Left lung (tissue), 10 donors: ENCODE results near the gene KIF26A. TPM values are rescaled to one million over a fixed set of nuclear protein-coding genes. Genes with fewer than 3 reads are reported as not detected.

ENCODE experiments used
- ATAC-seq: fragments of 200-7000 bp; cut with Tn5 transposase; one replicate; pipeline ENCODE4 v1.9.1; 2020; ENCODE audit warnings: moderate library complexity
- DNase-seq, 4 donors: peaks; one replicate each; pipeline ENCODE4 v3.0.0-alpha.2; 2013 to 2020
- H3K27ac ChIP-seq, 2 donors: fragments of 200-600 bp; sonication (generic) in 1 of 2; one replicate each; pipeline versions ENCODE4 v1.5.0 to v1.8.0; 2020 to 2021
- H3K27me3 ChIP-seq, 2 donors: fragments of 200-600 bp; sonication (generic) in 1 of 2; one replicate each; pipeline versions ENCODE4 v1.5.0 to v1.8.0; 2020 to 2021
- H3K36me3 ChIP-seq, 2 donors: fragments of 200-600 bp; sonication (generic) in 1 of 2; one replicate each; pipeline versions ENCODE4 v1.5.0 to v1.8.0; 2020 to 2021
- H3K4me1 ChIP-seq, 2 donors: fragments of 200-600 bp; one replicate each; pipeline ENCODE4 v1.8.0; 2021
- H3K4me3 ChIP-seq, 2 donors: fragments of 200-600 bp; sonication (generic) in 1 of 2; one replicate each; pipeline versions ENCODE4 v1.5.0 to v1.8.0; 2020 to 2021; ENCODE audit warnings: mild to moderate bottlenecking in 1 of 2
- H3K9me3 ChIP-seq, 2 donors: fragments of 200-600 bp; sonication (generic) in 1 of 2; one replicate each; pipeline versions ENCODE4 v1.5.0 to v1.8.0; 2020 to 2021
- intact Hi-C, 2 donors: fragments of 100-400 bp; cut with DNase I; formaldehyde crosslinking; loops; one replicate each; pipeline versions ENCODE4 v1.11.2 to v1.14.2; 2022
- polyA plus RNA-seq, 6 donors: library from polyadenylated mRNA; unstranded; fragments of 120-200 nt; gene quantifications; one replicate each; pipeline ENCODE4 v1.2.1, GENCODE V29; 2013; ENCODE audit not compliant: insufficient read length in 6 of 6
- total RNA-seq, 2 donors: library from RNA; stranded (reverse); fragmentation: NEBNext Ultra II Directional; extraction: Animal tissue kit (Norgen Biotek cat#: 25700); gene quantifications; one replicate each; pipeline ENCODE4 v1.2.1, GENCODE V29; 2021
- TF ChIP-seq, protein P1 (sequence below), 2 donors: fragments of 200-600 bp; sonication (generic) in 1 of 2; IDR thresholded peaks; one replicate each; pipeline versions ENCODE4 v1.5.0 to v1.8.0; 2021; ENCODE audit warnings: antibody characterized with exemption in 2 of 2
- donor health status: DM: no; HTN: yes; CAD: no.
- donor health status: DM: no; HTN: no; CAD: no.

The KIF26A gene
- total and polyA plus RNA-seq, 8 donors, result 4.5 to 25.5 (median 14.4) TPM

DNA sequence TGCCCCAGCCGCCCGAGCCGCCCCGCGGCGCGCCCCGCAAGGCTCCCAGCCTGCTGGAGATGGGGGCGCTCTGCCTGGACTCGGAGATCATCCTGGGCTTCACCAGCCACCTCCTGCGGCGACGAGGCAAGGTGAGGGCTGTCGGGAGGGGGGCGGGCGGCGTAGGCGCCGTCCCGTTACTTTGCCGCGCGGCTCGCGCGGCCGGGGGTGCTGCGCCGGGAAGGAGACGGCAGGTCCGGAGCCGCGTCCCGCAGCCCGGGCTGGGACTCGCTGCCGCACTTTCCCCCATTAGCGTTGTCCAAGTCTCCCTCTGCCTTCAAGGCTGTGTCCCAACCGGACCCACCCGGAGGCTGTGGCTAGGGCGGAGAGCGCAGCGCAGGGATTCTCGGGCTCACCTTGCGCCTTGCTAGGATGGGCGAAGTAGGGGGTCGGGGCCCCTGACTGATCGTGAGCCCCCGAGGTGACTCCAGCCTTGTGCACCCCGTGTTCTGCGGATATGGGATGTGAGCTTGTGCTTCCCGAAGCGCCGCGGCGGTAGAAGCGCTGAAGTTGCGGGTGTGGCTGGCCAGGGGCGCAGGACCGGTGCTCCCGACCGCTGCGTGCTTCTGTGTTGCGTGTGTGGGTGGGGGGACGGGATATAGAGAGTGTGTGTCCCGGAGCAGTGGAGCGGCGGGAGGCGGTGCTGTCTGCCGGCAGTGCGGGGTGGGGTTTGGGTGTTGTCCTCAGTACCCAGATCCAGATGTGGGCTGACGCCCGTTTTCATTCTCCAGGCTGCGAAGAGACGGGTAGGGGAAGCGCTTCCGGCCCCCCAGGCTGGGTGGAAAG, 1.7 kb upstream of the KIF26A start:
- H3K36me3 ChIP-seq, result no peaks in the 10 kb centered on the region
- no peak for ATAC-seq
- no peaks in the 10 kb centered on the region for H3K9me3 ChIP-seq
- TF ChIP-seq, protein P1, sequence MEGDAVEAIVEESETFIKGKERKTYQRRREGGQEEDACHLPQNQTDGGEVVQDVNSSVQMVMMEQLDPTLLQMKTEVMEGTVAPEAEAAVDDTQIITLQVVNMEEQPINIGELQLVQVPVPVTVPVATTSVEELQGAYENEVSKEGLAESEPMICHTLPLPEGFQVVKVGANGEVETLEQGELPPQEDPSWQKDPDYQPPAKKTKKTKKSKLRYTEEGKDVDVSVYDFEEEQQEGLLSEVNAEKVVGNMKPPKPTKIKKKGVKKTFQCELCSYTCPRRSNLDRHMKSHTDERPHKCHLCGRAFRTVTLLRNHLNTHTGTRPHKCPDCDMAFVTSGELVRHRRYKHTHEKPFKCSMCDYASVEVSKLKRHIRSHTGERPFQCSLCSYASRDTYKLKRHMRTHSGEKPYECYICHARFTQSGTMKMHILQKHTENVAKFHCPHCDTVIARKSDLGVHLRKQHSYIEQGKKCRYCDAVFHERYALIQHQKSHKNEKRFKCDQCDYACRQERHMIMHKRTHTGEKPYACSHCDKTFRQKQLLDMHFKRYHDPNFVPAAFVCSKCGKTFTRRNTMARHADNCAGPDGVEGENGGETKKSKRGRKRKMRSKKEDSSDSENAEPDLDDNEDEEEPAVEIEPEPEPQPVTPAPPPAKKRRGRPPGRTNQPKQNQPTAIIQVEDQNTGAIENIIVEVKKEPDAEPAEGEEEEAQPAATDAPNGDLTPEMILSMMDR (IDR thresholded peaks at IDR 0.05), result no peak
- DNase-seq, result peak in 1 of 4 donors; percentile 73
- H3K4me3 ChIP-seq, result peak overlapping the region in 1 of 2 donors; percentile 50
- H3K27me3 ChIP-seq, result peaks cover 45 to 89% of the 10 kb centered on the region in 2 donors
- no peak overlapping the region for H3K27ac ChIP-seq
- peaks cover 13 to 39% of the 10 kb centered on the region in 2 donors for H3K4me1 ChIP-seq
- intact Hi-C loops, result loop anchor here (5.0 to 10.0 kb wide), 3 partner anchors 426 to 498 kb away; no protein-coding TSS in a partner anchor

DNA sequence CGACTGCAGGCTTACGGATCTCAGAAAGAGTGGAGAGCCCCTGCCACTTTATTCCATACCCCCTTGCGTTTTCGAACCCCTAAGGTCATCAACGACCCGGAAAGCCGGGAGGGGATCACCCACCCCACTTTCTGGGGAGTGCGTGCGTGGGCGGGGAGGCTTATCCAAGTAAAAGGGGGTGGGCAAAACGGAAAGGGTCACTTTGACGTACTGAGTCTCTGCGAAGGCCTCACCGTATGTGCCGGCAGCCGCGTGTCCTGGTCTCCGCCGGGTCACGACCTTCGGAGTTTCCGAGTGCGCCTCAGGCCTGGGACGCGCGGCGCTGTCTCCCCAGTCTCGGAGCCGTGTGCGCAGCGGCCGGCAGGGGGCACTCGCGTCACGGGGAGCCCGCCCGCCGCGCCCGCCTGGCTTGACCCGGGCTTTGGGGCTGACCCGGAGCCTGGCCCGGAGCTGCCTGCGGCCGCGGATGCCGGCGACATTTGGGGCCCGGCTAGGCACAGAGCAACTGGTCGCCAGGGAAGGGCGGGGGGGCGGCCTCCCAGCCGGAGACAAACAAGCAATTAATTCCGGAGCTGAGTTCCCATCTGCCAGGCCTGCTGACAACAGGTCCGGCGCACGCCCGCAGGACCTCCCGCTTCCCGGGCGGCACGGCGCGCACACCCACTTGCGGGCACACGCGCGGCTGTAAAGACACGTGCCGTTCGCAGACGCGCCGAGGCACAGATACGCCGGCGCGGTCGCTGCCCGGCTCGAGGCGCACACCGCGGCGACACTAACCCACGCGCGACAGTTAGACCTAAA, 890 bp upstream of the KIF26A start:
- TF ChIP-seq, protein P1 (IDR thresholded peaks at IDR 0.05), result peak; percentile 88 to 90
- H3K27me3 ChIP-seq, result peaks cover 45 to 81% of the 10 kb centered on the region in 2 donors
- DNase-seq (peak in 3 of 4 donors; percentile 46 to 91 (median 63)), ATAC-seq (peak; percentile 93)
- no peaks in the 10 kb centered on the region for H3K36me3 ChIP-seq
- intact Hi-C loops, result loop anchor here (5.0 to 10.0 kb wide), 3 partner anchors 425 to 497 kb away; no protein-coding TSS in a partner anchor
- peak overlapping the region; percentile 35 to 50 for H3K4me3 ChIP-seq
- peak overlapping the region in 1 of 2 donors; percentile 0 for H3K27ac ChIP-seq
- peaks cover 13 to 39% of the 10 kb centered on the region in 2 donors for H3K4me1 ChIP-seq
- no peaks in the 10 kb centered on the region for H3K9me3 ChIP-seq

DNA sequence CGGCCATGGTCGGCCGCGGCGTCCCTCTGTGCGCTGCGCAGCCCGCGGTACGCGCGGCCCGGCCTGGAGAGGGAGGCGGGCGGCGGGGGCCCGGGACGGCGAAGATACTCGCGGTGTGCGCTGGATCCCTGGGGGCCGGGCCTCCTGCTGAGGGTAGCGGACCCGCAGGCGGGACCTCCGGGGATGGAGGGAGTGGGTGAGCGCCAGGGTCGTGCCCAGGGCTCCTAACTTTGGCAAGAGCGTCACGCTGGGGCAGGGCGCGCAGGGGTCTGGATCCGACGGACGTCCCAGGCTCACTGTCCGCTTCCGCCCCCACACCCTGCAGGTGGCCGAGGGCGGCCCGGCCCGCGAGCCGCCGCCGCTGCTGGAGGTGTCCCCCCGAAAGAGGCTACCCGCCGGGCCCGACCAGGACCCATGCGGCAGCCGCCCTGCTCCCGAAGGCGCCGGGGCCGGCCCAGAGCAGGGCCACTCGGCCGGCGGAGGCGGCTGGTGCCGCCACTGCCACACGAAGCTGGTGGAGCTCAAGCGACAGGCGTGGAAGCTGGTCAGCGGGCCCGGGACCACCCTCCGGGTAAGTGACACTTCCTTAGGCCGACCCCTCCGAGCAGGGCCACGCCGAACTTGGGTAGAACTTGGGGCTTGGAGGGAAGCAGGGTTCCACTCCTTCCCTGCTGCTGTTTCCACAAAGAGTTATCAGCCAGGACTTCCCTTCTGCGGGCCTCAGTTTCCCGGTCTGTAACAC, 502 bp downstream of the KIF26A start:
- H3K4me1 ChIP-seq, result peaks cover 13 to 39% of the 10 kb centered on the region in 2 donors
- intact Hi-C loops, result loop anchor here (5.0 to 10.0 kb wide), 3 partner anchors 423 to 496 kb away; no protein-coding TSS in a partner anchor
- ATAC-seq (no peak), DNase-seq (peak in 2 of 4 donors; percentile 28 to 75)
- H3K36me3 ChIP-seq, result no peaks in the 10 kb centered on the region
- H3K27ac ChIP-seq, result no peak overlapping the region
- TF ChIP-seq, protein P1 (IDR thresholded peaks at IDR 0.05), result no peak
- no peaks in the 10 kb centered on the region for H3K9me3 ChIP-seq
- peaks cover 45 to 67% of the 10 kb centered on the region in 2 donors for H3K27me3 ChIP-seq
- H3K4me3 ChIP-seq, result peak overlapping the region; percentile 35 to 50

DNA sequence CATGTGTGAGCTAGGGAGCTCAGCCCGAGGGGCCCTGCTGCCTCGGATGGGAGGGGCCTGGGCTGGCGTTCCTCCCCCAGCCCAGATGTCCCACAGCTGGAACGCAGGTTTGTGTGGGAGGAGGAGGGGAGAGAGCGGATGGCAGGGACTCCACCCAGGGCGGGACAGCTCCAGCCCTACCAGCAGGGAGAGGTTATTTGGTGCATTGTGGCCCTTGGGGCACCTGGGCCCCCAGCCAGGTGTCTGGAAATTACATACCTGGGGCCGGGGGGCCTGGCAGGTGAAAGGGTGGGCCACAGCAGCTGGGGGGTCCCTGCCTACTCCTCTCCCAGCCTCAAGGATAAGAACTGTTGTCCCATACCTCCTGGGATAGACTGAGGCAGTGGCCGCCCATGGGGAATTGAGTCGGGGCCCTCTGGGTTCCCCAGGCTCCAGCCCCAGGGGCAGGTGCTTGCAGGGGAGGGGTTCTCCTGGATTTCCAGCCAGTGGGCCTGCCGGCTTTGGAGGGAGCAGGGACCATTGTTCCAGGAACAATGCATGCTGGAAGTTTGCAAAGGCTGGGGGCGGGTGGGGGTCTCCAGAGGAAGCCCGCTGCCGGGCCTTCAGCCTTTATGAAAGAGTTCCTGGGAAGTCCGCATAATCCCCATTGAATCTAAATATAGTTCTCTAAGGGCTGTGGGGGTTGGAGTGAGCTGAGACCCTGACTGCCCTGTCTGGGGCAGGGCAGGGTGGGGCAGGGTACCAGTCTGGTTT, 1.2 kb downstream of the KIF26A start:
- no peak overlapping the region for H3K27ac ChIP-seq
- TF ChIP-seq, protein P1 (IDR thresholded peaks at IDR 0.05), result no peak
- H3K4me1 ChIP-seq, result peaks cover 13 to 39% of the 10 kb centered on the region in 2 donors
- ATAC-seq, result no peak
- DNase-seq, result peak in 2 of 4 donors; percentile 27 to 69
- H3K36me3 ChIP-seq, result no peaks in the 10 kb centered on the region
- H3K27me3 ChIP-seq, result peaks cover 40 to 60% of the 10 kb centered on the region in 2 donors
- intact Hi-C loops, result loop anchor here (5.0 to 10.0 kb wide), 3 partner anchors 423 to 495 kb away; no protein-coding TSS in a partner anchor
- no peaks in the 10 kb centered on the region for H3K9me3 ChIP-seq
- H3K4me3 ChIP-seq, result peak overlapping the region; percentile 35 to 50
